Measurements from ENCODE around the gene AAK1.

GRCh38 chr2:69416147-69416546 is 227.4 kb downstream of the AAK1 start:
- TF ChIP-seq CTCF (IDR thresholded peaks at IDR 0.05) (no peak), EP300 (IDR thresholded peaks at IDR 0.05; ENCODE audit: low read depth) (no peak), POLR2A (IDR thresholded peaks at IDR 0.05) (no peak)
